ENCODE data around the gene MRPS21. TPM values are rescaled to one million over a fixed set of nuclear protein-coding genes. Genes with fewer than 3 reads are reported as not detected.

MRPS21 gene
- total RNA-seq, 4 donors from 2014 or later, result 31.7 to 41.3 (median 38.7) TPM

DNA sequence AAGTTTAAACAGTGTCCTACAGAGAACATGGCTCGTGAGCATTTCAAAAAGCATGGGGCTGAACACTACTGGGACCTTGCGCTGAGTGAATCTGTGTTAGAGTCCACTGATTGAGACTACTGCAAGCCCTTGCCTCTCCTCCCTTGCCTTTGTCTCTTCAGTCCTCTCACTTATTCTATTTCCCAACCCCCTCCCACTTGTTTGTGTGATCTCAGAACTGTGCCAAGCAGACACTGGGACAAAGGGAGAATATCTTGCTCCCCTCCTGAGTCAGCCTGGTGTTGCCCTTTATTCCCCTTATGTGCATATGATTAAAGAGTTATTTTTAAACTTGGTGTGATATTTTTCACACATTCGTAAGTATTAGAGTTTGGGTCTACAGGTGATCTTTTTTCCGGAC is 59.2 kb downstream of the MRPS21 start:
- H3K36me3 ChIP-seq, result peaks cover 17 to 85% (median 29%) of the 10 kb centered on the region in 3 donors
- H3K9me3 ChIP-seq, result no peaks in the 10 kb centered on the region
- WGBS, 2 donors, result 92 to 98% methylated on average over 4 of the region's 4 CpGs
- no peak overlapping the region for H3K27ac ChIP-seq
- no peak for TF ChIP-seq POLR2A (IDR thresholded peaks at IDR 0.05)
- TF ChIP-seq, protein P1, sequence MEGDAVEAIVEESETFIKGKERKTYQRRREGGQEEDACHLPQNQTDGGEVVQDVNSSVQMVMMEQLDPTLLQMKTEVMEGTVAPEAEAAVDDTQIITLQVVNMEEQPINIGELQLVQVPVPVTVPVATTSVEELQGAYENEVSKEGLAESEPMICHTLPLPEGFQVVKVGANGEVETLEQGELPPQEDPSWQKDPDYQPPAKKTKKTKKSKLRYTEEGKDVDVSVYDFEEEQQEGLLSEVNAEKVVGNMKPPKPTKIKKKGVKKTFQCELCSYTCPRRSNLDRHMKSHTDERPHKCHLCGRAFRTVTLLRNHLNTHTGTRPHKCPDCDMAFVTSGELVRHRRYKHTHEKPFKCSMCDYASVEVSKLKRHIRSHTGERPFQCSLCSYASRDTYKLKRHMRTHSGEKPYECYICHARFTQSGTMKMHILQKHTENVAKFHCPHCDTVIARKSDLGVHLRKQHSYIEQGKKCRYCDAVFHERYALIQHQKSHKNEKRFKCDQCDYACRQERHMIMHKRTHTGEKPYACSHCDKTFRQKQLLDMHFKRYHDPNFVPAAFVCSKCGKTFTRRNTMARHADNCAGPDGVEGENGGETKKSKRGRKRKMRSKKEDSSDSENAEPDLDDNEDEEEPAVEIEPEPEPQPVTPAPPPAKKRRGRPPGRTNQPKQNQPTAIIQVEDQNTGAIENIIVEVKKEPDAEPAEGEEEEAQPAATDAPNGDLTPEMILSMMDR (IDR thresholded peaks at IDR 0.05), result no peak
- H3K4me3 ChIP-seq, result no peak overlapping the region
- no peak for DNase-seq
- no peaks in the 10 kb centered on the region for H3K4me1 ChIP-seq
- H3K27me3 ChIP-seq, result no peaks in the 10 kb centered on the region
- intact Hi-C loops (cut with DNase I), result no loop called here

Other genes with a start within 250 kb of the MRPS21 start
- 10 to 100 TPM; 23.4 to 31.7 (median 29.1) TPM for gene VPS45, start 226.1 kb upstream of the MRPS21 start, total RNA-seq
- gene PLEKHO1, start 143.9 kb upstream of the MRPS21 start, total RNA-seq, result 10 to 100 TPM in 2 of 4 donors, 1 to 10 TPM in 2; 6.0 to 46.9 (median 13.3) TPM
- gene ANP32E, start 57.7 kb upstream of the MRPS21 start, total RNA-seq, result 10 to 100 TPM in 3 of 4 donors, 1 to 10 TPM in 1; 8.8 to 23.6 (median 18.5) TPM
- not detected for gene CA14, start 36.1 kb upstream of the MRPS21 start, total RNA-seq
- 100 to 1,000 TPM in 1 of 4 donors, 10 to 100 TPM in 3; 94.0 to 112 (median 95.2) TPM for gene APH1A, start 24.8 kb upstream of the MRPS21 start, total RNA-seq
- 10 to 100 TPM in 1 of 4 donors, 1 to 10 TPM in 2, not detected in 1; 2.3 to 17.2 (median 4.5) TPM for gene C1orf54, start 21.1 kb upstream of the MRPS21 start, total RNA-seq
- 1 to 10 TPM in 2 of 4 donors, under 1 TPM in 1, not detected in 1; 0.61 to 6.7 (median 2.5) TPM for gene CIART, start 11.3 kb upstream of the MRPS21 start, total RNA-seq
- gene PRPF3, start 27.7 kb downstream of the MRPS21 start, total RNA-seq, result 10 to 100 TPM; 15.1 to 44.8 (median 29.0) TPM
- gene RPRD2, start 70.3 kb downstream of the MRPS21 start, total RNA-seq, result 10 to 100 TPM; 14.7 to 17.9 (median 15.2) TPM
- gene TARS2, start 193.6 kb downstream of the MRPS21 start, total RNA-seq, result 10 to 100 TPM; 10.5 to 16.5 (median 13.7) TPM
- gene ECM1, start 214.2 kb downstream of the MRPS21 start, total RNA-seq, result 1,000 to 10,000 TPM in 1 of 4 donors, 100 to 1,000 TPM in 3; 311 to 1,013 (median 406) TPM
- gene FALEC, start 221.9 kb downstream of the MRPS21 start, total RNA-seq, result 1 to 10 TPM in 1 of 4 donors, not detected in 3; 3.6 TPM

Measured in esophagus squamous epithelium (tissue), 5 donors.